Activated T-cell treated with anti-CD3 and anti-CD28 coated beads, Interleukin-2, amount 50 U/mL, for 72 hours (primary cell): Measurements from ENCODE around the gene AFAP1. TPM values are rescaled to one million over a fixed set of nuclear protein-coding genes. Genes with fewer than 3 reads are reported as not detected.
A peak's percentile ranks its signal among the peaks of the same experiment; 100 is the strongest.

Source experiments
- ATAC-seq, 2 donors: fragments of 150-1000 bp; cut with Tn5 transposase; replicated peaks in 1 of 2; 2 replicates each; pipeline ENCODE4 v1.10.0; 2021; ENCODE audit warnings: moderate library complexity in 2 of 2, mild to moderate bottlenecking in 1 of 2
- DNase-seq, 2 donors: peaks; one replicate each; pipeline ENCODE4 v3.0.0; 2021 to 2022; ENCODE audit warnings: mixed read lengths in 1 of 2
- H3K27ac Mint-ChIP-seq: one replicate; pipeline ENCODE4 v1.8.0; 2022; ENCODE audit warnings: mild to moderate bottlenecking, moderate library complexity, mixed read lengths
- H3K27me3 Mint-ChIP-seq: one replicate; pipeline ENCODE4 v1.8.0; 2022; ENCODE audit warnings: low read depth, mixed read lengths
- H3K36me3 Mint-ChIP-seq, 2 donors: one replicate each; pipeline ENCODE4 v1.8.0; 2022; ENCODE audit warnings: mixed read lengths in 2 of 2, mild to moderate bottlenecking in 1 of 2; ENCODE audit not compliant: insufficient read depth in 2 of 2
- H3K4me1 Mint-ChIP-seq: one replicate; pipeline ENCODE4 v1.8.0; 2022; ENCODE audit warnings: low read depth, mixed read lengths
- H3K4me3 Mint-ChIP-seq, 2 donors: one replicate each; pipeline ENCODE4 v1.8.0; 2022; ENCODE audit warnings: mild to moderate bottlenecking in 2 of 2, mixed read lengths in 2 of 2, moderate library complexity in 2 of 2
- H3K9me3 Mint-ChIP-seq, 2 donors: one replicate each; pipeline ENCODE4 v1.8.0; 2022; ENCODE audit warnings: mixed read lengths in 2 of 2
- total RNA-seq, 2 donors: library from RNA; stranded (reverse); gene quantifications; one replicate each; pipeline ENCODE4 v1.2.3, GENCODE V29; 2022

AFAP1 gene
- total RNA-seq, 2 donors from 2014 or later: 30.6 to 49.3 TPM

DNA sequence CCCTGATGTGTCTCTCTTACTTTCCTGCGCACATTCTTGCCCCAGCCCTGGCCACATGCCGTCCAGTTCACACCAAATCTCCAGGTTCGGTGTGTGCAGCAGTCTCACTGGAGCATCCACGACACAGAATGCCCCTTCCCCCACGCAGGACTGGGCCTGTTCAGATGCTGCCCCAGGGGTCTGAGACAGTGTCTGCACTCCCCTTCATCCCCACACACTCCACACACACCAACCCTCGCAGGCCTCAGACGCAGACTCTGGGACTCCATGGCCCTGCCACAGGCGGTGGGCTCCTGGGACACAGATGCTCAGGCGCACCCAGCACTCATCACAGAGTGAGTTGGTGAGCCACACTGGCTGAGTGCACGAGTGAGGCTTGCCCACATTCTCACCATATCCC lies 83.9 kb downstream of the AFAP1 start:
- Mint-ChIP-seq H3K4me3 (peak overlapping the region; percentile 18 to 78), H3K4me1 (peaks cover 61% of the 10 kb centered on the region), H3K27me3 (no peaks in the 10 kb centered on the region), H3K27ac (no peak overlapping the region), H3K9me3 (no peaks in the 10 kb centered on the region), H3K36me3 (peaks cover 0 to 8% of the 10 kb centered on the region in 2 donors)
- DNase-seq (no peak), ATAC-seq (no peak)

DNA sequence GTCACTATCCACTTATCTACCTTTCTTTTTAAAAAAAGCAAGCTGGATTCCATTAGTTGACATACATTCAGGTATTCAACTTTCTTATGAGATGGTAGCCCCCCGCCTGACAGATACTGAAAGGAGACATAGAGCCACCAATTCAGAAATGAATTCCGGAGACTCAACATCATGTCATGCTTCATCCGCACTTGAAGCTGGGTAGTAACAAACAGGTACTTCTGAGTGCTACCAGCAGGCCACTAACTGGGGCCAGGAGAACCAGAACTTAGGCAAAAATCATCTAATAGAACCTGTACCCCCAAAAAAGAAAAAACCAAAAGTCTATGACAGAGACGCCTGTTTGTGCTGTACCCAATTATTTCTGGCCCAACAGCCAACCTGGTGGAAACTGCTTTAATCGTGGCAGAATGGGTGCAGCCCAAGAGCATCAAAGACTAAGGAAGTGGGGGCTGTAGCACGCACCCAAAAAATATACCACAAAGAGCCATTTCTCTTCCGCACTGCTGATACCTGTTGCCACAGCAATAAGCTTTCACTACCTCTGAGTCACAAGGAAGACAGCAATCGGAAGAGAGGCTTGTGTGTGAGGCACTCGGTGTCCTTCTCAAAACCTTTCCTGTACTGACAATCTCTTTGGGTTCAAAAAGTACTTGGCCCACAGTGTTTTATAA lies 84.8 kb downstream of the AFAP1 start:
- Mint-ChIP-seq H3K4me1 (peaks cover 70% of the 10 kb centered on the region), H3K4me3 (peak overlapping the region; percentile 66 to 78), H3K27ac (peak overlapping the region; percentile 10), H3K36me3 (peaks cover 0 to 6% of the 10 kb centered on the region in 2 donors), H3K27me3 (no peaks in the 10 kb centered on the region), H3K9me3 (no peaks in the 10 kb centered on the region)
- DNase-seq (peak; percentile 63 to 65), ATAC-seq (peak; percentile 91 to 92)

DNA sequence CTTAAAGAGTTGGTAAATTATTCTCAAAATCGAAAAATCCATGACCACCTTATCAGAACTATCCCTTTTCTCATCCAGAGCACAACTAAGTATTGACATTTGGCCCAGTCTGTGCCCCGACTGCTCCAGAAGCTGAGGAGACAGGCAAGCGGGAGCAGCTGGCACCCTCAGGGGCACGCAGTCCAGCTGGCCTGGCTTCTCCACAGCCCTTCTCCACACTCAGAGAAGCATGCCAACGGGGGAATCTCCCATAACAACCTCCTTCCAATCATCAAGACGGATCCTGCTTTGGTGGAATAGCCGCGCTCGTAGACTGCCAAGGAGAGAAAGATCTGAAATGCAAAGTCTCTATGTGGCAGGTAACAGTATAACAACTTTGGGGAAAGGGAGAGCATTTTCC lies 85.4 kb downstream of the AFAP1 start:
- DNase-seq (no peak), ATAC-seq (no peak)
- Mint-ChIP-seq H3K4me3 (peak overlapping the region; percentile 23 to 78), H3K27ac (peak overlapping the region; percentile 10), H3K4me1 (peaks cover 70% of the 10 kb centered on the region), H3K9me3 (no peaks in the 10 kb centered on the region), H3K36me3 (peaks cover under 1 to 6% of the 10 kb centered on the region in 2 donors), H3K27me3 (no peaks in the 10 kb centered on the region)

DNA sequence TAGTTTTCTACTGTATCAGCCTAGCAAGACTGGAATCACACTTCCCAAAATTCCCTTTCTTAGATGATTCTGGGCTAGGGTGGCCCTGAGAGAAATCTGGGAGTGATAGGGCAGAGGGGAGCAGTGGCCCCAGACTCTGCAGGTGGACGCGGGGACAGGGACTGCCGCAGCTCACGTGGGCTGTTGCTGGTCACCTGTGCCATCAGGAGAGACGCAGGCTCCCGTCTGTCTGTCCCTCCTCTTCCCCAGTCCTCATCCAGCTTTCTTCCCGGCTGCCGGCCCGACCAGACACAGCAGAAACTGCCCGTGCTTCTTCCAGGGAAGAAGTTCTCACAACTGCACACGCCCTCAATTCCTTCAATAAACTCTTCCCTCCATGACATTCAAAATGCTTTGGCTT lies 86.4 kb downstream of the AFAP1 start:
- Mint-ChIP-seq H3K27ac (no peak overlapping the region), H3K4me3 (peak overlapping the region in 1 of 2 donors; percentile 78), H3K4me1 (peaks cover 70% of the 10 kb centered on the region), H3K9me3 (no peaks in the 10 kb centered on the region), H3K27me3 (no peaks in the 10 kb centered on the region), H3K36me3 (peaks cover 2 to 6% of the 10 kb centered on the region in 2 donors)
- DNase-seq: no peak
- no peak for ATAC-seq

DNA sequence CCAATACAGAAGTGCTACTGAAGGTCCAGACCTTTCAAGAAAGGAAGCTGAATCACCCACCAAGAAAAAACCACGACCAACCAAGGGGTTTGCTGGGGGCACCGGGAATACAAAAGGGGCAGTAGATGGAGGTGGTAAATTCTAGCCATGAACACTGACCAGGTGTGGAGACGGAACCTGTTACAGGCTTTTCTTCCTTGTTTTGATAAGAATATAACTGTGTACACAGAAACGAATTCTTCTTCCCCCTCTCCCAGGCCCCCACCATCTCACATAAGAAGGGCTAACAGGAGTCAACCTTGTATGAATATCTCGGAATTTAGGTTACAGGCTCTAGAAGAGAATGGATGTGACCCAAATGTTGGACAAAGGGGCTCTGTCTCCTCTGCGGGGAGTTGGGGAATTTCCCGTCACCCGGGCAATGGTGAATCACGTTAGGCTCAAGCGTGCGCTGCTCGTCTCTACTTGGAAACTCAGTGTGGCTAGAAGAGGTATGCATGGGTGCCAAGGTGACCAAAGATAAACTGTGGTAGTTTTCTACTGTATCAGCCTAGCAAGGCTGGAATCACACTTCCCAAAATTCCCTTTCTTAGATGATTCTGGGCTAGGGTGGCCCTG lies 87.0 kb downstream of the AFAP1 start:
- peaks cover 0 to 1% of the 10 kb centered on the region in 2 donors for H3K9me3 Mint-ChIP-seq
- H3K27me3 Mint-ChIP-seq: no peaks in the 10 kb centered on the region
- H3K4me1 Mint-ChIP-seq: peaks cover 66% of the 10 kb centered on the region
- peaks cover 2 to 6% of the 10 kb centered on the region in 2 donors for H3K36me3 Mint-ChIP-seq
- H3K27ac Mint-ChIP-seq: no peak overlapping the region
- peak overlapping the region; percentile 12 to 50 for H3K4me3 Mint-ChIP-seq
- DNase-seq (peak; percentile 35 to 43), ATAC-seq (peak in 1 of 2 donors; percentile 22)

DNA sequence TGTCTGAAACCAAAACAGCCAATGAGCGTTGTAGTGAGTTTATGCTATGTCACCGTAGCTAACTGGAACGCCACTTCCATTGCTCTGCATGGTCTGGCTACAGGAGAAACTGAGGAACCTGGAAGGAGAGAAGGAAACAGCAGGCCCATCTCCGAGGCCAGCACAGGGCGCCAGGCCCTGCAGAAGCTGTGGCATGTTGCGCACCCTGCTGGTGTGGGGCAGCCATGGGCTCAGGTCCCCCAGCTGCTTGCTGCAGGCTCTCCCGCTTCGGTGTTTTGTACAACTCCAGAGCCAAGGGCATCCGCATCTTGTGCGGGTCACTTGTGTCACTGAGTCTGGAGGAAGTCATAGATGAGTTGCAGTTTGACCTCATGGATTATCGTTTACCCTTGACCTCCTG lies 89.2 kb downstream of the AFAP1 start:
- ATAC-seq (no peak), DNase-seq (no peak)
- Mint-ChIP-seq H3K4me3 (no peak overlapping the region), H3K27ac (no peak overlapping the region), H3K27me3 (no peaks in the 10 kb centered on the region), H3K9me3 (peaks cover 0 to 1% of the 10 kb centered on the region in 2 donors), H3K4me1 (peaks cover 44% of the 10 kb centered on the region), H3K36me3 (peaks cover 2 to 5% of the 10 kb centered on the region in 2 donors)

DNA sequence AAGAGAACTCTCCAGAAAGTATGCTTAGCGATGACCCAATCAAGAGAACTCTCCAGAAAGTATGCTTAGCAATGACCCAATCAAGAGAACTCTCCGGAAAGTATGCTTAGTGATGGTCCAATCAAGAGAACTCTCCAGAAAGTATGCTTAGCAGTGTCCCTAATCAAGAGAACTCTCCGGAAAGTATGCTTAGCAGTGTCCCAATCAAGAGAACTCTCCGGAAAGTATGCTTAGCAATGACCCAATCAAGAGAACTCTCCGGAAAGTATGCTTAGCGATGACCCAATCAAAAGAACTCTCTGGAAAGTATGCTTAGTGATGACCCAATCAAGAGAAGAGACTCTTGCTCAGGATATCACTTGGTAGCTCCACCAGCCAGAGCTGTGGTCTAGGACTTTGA lies 92.5 kb downstream of the AFAP1 start:
- DNase-seq: no peak
- Mint-ChIP-seq H3K4me1 (peaks cover 28% of the 10 kb centered on the region), H3K9me3 (peaks cover 0 to 1% of the 10 kb centered on the region in 2 donors), H3K27ac (no peak overlapping the region), H3K27me3 (no peaks in the 10 kb centered on the region), H3K36me3 (peaks cover 0 to 4% of the 10 kb centered on the region in 2 donors), H3K4me3 (no peak overlapping the region)
- ATAC-seq: no peak

DNA sequence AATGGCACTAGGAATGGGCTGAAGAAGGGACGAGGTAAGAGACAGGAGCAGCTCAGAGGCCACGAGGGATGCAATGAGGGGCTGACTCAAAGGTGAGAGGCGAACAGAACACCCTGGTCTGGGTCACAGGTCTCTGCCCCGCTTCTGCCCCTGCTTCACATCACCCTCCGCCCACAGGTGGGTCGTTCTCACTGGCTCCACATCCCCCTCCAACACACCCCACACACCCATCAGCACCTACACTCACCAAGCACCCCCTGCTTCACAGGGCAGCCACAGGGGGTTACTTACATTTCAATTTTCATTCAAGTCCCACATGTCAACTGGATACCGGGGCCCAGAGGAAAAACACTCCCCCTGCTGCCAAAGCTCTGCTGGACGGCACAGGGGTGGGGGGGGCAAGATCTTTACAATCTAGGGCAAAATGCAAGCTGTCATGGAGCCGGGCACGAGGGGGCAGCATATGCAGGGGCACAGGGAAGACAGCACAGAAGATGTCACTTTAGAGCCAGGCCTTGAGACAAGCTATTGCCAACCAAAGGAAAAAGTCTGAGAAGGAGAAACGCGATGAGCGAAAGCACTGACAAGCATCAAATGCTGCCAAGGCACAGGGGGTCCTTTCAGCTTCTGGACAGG lies 94.0 kb downstream of the AFAP1 start:
- ATAC-seq (peak in 1 of 2 donors; percentile 46), DNase-seq (peak in 1 of 2 donors; percentile 32)
- H3K27me3 Mint-ChIP-seq: no peaks in the 10 kb centered on the region
- H3K27ac Mint-ChIP-seq: no peak overlapping the region
- H3K36me3 Mint-ChIP-seq: peaks cover 0 to 6% of the 10 kb centered on the region in 2 donors
- H3K9me3 Mint-ChIP-seq: peaks cover 0 to 1% of the 10 kb centered on the region in 2 donors
- H3K4me1 Mint-ChIP-seq: peaks cover 21% of the 10 kb centered on the region
- no peak overlapping the region for H3K4me3 Mint-ChIP-seq

DNA sequence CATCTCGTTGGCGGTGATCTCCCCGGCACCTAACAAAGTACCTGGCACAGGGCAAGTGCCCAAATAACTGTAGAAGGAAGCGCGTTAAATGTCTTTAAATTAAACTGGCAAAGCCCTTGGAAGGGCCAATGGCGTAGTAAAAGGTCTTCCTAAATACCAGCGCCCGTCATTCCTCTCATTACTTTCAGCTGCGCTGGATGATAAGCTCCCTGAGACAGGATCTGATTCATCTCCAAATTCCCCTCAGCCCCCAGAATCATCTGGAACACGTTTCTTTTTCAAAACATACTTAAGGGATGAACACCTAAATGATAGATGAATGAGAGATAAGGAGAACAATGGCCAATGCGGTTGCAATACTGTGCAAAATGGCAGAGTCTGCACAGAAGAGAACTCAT lies 95.1 kb downstream of the AFAP1 start:
- Mint-ChIP-seq H3K27me3 (no peaks in the 10 kb centered on the region), H3K27ac (peak overlapping the region; percentile 75), H3K9me3 (peaks cover 0 to 1% of the 10 kb centered on the region in 2 donors), H3K4me1 (peaks cover 13% of the 10 kb centered on the region), H3K4me3 (peak overlapping the region in 1 of 2 donors; percentile 53), H3K36me3 (peaks cover 0 to 6% of the 10 kb centered on the region in 2 donors)
- peak; percentile 13 to 52 for ATAC-seq
- DNase-seq: no peak

DNA sequence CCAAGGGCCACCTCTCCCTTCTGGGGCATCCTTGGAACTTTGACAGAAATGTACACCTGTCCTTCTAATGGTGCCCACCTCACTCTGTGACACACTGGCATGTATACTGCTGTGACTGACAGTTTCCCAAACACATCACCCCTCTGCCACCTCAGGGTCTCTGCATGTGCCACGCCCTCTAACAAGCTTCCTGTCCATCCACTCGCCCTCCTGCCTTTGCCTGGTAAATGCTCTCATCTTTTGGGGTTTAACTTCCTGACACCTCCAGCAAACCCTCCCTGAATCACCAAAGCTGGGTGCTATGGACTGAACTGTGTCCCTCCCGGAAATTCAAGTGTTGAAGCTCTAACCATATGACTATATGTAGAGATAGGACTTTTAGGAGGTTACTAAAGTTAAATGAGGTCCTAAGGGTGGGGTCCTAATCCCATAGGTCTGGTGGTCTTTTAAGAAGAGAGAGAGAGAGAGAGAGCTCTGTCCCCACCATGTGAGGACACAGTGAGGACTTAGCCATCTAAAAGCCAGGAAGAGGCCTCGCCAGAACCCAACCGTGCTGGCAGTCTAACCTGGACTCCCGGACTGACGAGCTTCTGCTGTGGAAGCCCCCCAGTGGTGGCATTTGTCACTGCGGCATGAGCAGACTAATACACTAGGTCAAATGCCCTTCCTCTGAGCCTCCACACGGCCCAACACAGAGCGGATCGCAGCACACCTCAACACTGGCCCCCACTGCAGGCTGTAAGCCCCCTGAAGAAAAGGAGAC lies 95.6 kb downstream of the AFAP1 start:
- H3K36me3 Mint-ChIP-seq: peaks cover 0 to 4% of the 10 kb centered on the region in 2 donors
- H3K4me3 Mint-ChIP-seq: peak overlapping the region in 1 of 2 donors; percentile 53
- peaks cover 0 to 1% of the 10 kb centered on the region in 2 donors for H3K9me3 Mint-ChIP-seq
- no peaks in the 10 kb centered on the region for H3K27me3 Mint-ChIP-seq
- H3K27ac Mint-ChIP-seq: peak overlapping the region; percentile 75
- DNase-seq (peak; percentile 71 to 76), ATAC-seq (peak; percentile 83 to 90)
- peaks cover 13% of the 10 kb centered on the region for H3K4me1 Mint-ChIP-seq

DNA sequence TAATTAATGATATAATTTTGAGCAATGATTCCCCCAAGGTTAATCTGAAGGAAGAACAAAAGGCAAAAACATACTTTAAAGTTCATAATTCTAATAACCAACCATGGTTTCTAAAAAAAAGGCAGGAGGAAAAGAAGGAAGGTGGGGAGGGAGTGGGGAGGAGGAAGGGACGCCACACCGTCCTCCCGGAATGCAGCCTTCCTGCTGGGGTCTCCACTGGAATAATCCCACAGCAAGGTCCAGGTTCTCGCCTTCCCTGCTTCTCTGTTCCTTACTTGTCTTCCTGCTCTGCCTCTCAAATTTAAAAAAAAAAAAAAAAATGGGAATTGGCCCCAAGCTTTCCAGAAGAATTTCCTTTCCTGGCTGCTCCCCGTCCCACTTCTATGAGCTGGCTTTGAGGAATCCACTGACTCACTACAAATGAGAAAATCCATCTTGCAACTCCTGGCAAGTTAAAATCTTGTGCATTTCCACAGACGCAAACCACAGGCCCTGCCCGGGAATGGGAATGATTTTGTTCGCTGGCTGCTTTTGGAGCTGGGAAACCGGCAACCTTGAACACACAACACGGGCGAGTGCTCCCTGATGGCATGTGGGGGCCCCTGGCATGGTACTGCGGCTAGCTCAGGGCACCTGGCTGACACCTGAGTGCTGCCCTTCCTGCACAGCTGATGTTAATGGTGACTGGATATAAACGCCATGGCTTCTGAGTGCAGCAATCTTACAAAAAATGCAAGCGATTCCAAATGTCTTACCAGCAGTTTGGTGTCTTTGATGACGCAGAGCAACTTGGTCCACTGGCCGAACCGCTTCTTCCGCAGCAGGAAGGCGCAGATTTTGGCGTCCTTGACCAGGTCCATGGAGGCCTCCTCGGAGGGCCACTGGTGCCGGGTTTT lies 97.0 kb downstream of the AFAP1 start:
- Mint-ChIP-seq H3K36me3 (peaks cover 0 to 4% of the 10 kb centered on the region in 2 donors), H3K4me3 (no peak overlapping the region)
- ATAC-seq: no peak

DNA sequence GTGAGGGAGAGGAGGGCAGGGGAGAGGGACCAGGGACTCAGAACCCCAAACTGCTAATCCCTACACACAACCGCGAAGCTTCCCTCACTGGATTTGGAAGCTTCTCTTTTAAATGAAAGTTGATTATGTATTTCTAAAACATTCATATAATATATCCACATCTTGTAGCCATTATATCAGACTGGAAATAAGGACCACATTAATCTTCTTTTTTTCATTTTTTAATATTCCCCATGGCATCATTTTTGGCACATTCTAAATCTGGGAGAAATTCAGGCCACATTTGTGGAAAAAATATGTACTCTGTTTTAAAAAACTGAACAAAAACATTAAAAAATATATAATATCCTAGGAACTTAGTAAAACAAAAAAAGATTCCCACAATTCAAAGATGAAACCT lies 97.8 kb downstream of the AFAP1 start:
- no peaks in the 10 kb centered on the region for H3K9me3 Mint-ChIP-seq
- H3K27me3 Mint-ChIP-seq: no peaks in the 10 kb centered on the region
- H3K36me3 Mint-ChIP-seq: peaks cover 2 to 6% of the 10 kb centered on the region in 2 donors
- H3K4me1 Mint-ChIP-seq: peaks cover 13% of the 10 kb centered on the region
- DNase-seq: no peak
- ATAC-seq: no peak
- no peak overlapping the region for H3K4me3 Mint-ChIP-seq
- H3K27ac Mint-ChIP-seq: no peak overlapping the region

More for the DNA sequence above, 97.0 kb downstream of the AFAP1 start:
- Mint-ChIP-seq H3K9me3 (no peaks in the 10 kb centered on the region), H3K4me1 (peaks cover 13% of the 10 kb centered on the region), H3K27ac (no peak overlapping the region), H3K27me3 (no peaks in the 10 kb centered on the region)
- DNase-seq: no peak
